HEK293 (cell line): ENCODE measurements around the gene RAMP1.

Experiments used
- REST ChIP-seq: fragments of 450-650 bp; formaldehyde crosslinking; IDR thresholded peaks from 2 replicates; pipeline ENCODE4 v1.5.1; 2016; ENCODE audit warnings: missing biosample characterization, missing genetic modification characterization
- ZNF184 ChIP-seq: fragments of 450-650 bp; IDR thresholded peaks from 2 replicates; pipeline ENCODE4 v1.5.1; 2018; ENCODE audit warnings: missing biosample characterization, mild to moderate bottlenecking, missing genetic modification characterization
- ZNF274 ChIP-seq, 2 experiments: fragments of 200-500 bp in 1 of 2; fragments of 450-650 bp in 1 of 2; sonication (Bioruptor generic) in 1 of 2; formaldehyde crosslinking in 1 of 2; IDR thresholded peaks; 2 replicates each; pipeline versions ENCODE4 v1.5.1 to v1.6.1; 2014 to 2016; ENCODE audit warnings: borderline replicate concordance in 1 of 2, inconsistent platforms in 1 of 2, low read length in 1 of 2, missing biosample characterization in 1 of 2, missing genetic modification characterization in 1 of 2
- ZNF843 ChIP-seq: fragments of 450-650 bp; formaldehyde crosslinking; IDR thresholded peaks from 2 replicates; pipeline ENCODE4 v1.5.1; 2016; ENCODE audit warnings: missing biosample characterization, missing genetic modification characterization
- TF ChIP-seq, protein P1 (sequence below): fragments of 450-650 bp; formaldehyde crosslinking; IDR thresholded peaks from 2 replicates; pipeline ENCODE4 v1.5.1; 2016; ENCODE audit warnings: missing biosample characterization, missing genetic modification characterization
- TF ChIP-seq, protein P2 (sequence below): IDR thresholded peaks from 2 replicates; pipeline ENCODE4 v1.6.1; 2011; ENCODE audit warnings: mild to moderate bottlenecking, low read depth, low read length, borderline replicate concordance

DNA sequence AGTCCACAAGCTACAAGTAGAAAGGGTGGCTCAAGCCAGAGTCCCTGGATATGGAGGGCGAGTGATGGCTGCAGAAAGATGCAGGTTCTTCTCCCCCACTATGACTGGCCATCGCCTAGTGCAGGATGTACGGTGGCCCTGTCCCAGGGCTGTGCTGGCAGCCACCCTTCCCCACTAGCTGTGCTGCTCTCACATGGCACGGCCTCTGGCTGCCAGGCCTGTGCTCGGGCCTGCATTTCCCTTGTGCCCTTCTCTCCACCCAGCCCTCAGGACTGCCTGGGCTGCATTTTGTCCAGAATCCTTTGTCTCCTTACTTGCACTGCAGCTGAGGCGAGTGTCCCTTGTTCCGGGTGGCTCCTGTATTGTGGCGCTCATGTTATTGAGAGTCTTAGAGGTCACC, 1.6 kb upstream of the RAMP1 start:
- TF ChIP-seq, protein P1, sequence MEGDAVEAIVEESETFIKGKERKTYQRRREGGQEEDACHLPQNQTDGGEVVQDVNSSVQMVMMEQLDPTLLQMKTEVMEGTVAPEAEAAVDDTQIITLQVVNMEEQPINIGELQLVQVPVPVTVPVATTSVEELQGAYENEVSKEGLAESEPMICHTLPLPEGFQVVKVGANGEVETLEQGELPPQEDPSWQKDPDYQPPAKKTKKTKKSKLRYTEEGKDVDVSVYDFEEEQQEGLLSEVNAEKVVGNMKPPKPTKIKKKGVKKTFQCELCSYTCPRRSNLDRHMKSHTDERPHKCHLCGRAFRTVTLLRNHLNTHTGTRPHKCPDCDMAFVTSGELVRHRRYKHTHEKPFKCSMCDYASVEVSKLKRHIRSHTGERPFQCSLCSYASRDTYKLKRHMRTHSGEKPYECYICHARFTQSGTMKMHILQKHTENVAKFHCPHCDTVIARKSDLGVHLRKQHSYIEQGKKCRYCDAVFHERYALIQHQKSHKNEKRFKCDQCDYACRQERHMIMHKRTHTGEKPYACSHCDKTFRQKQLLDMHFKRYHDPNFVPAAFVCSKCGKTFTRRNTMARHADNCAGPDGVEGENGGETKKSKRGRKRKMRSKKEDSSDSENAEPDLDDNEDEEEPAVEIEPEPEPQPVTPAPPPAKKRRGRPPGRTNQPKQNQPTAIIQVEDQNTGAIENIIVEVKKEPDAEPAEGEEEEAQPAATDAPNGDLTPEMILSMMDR (tag by site-specific recombination), result no peak
- TF ChIP-seq ZNF184 (no peak), ZNF274 (IDR thresholded peaks at IDR 0.05; ENCODE audit: low read length) (no peak), ZNF274 (tag by site-specific recombination; IDR thresholded peaks at IDR 0.05; ENCODE audit: borderline replicate concordance) (no peak), REST (tag by site-specific recombination) (no peak), ZNF843 (no peak)
- TF ChIP-seq, protein P2, sequence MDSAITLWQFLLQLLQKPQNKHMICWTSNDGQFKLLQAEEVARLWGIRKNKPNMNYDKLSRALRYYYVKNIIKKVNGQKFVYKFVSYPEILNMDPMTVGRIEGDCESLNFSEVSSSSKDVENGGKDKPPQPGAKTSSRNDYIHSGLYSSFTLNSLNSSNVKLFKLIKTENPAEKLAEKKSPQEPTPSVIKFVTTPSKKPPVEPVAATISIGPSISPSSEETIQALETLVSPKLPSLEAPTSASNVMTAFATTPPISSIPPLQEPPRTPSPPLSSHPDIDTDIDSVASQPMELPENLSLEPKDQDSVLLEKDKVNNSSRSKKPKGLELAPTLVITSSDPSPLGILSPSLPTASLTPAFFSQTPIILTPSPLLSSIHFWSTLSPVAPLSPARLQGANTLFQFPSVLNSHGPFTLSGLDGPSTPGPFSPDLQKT, result no peak
